HG03520 (cell line): ENCODE data around the gene HKDC1.
A peak's percentile ranks its signal among the peaks of the same experiment; 100 is the strongest.

ENCODE experiments used
- ATAC-seq: cut with Tn5 transposase; IDR thresholded peaks from one replicate; pipeline ENCODE4 v1.9.1; 2021; ENCODE audit warnings: mild to moderate bottlenecking, moderate library complexity; ENCODE audit not compliant: unreplicated experiment

Gene HKDC1

DNA sequence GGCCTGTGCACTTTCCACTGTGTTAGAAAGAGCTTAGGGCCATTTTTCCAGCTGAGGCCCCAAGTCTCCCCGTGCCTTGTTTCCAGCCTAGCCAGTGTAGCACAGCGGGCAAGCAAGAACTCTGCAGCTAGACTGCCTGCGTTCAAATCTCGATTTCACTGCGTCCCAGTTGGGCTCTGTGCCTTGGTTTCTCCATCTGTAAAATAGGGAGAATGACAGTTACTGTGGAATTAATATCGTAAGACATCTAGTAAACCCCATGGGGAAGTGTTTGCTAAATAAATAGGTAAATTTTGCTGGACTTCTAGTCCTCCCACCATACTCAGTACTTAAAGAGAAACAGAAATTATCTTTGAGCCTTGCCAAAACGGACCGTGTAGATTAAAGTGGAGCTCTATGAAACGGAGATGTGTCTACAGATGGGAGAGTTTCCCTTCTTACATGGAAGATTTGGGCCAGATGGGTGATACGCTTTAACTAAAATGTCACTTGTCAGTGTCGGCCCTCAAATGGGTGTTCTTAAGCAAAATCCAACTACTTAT lies 3.5 kb upstream of the HKDC1 start:
- ATAC-seq: no peak

DNA sequence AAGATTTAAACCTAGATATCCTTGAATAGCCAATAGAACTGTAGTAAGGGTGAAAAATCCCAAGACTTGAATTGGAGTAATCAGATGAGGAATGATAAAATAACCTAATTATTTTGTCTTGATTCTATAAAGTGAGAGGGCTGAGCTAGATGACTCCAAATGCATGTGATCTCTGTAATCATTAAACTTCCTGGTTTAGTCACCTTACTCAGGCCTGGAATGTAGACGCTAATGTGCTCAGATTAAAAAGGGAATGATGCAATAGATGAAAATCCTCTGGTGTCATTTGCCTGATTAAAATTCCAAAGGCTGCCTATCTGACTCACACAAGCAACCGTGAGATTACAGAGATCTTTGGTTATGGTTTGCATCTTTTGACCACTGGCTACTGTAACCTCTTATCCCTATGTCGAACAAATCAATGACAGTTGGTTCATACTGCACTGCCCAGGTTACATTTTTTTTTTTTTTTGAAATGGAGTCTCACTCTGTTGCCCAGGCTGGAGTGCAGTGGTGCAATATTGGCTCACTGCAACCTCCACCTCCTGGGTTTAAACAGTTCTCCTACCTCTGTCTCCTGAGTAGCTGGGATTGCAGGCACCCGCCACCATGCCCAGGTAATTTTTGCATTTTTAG lies 2.9 kb upstream of the HKDC1 start:
- ATAC-seq: no peak

DNA sequence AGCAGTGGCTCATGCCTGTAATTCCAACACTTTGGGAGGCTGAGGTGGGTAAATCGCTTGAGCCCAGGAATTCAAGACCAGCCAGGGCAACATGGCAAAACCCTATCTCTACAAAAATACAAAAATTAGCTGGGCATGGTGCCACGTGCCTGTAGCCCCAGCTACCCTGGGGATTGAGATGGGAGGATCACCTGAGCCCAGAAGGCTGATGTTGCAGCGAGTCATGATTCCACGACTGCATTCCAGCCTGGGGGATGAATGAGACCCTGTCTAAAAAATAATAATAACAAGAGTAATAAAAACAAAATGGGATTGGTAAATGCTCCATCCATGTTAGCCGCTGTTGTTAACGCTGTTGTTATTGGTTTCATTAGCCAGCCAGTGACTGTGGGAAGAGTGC lies 1.3 kb upstream of the HKDC1 start:
- ATAC-seq: no peak

DNA sequence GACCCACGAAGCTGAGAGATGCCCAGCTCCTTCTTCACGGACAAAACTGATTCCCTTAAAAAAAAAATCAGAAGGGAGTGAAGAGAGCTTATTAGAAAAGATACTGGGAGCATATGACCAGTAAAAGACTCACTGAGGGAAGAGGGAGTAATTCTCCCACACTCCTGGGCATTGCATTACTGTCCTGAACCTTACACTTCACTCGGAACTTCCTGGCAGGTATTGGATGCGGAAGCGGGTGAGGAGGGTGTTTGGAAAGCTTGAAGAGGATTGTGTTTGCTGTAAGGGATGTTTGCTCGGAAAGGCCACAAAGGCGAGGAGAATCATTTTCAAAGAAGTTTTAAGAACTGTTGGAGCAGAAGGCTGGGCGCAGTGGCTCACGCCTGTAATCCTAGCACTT lies 375 bp downstream of the HKDC1 start:
- ATAC-seq: no peak

DNA sequence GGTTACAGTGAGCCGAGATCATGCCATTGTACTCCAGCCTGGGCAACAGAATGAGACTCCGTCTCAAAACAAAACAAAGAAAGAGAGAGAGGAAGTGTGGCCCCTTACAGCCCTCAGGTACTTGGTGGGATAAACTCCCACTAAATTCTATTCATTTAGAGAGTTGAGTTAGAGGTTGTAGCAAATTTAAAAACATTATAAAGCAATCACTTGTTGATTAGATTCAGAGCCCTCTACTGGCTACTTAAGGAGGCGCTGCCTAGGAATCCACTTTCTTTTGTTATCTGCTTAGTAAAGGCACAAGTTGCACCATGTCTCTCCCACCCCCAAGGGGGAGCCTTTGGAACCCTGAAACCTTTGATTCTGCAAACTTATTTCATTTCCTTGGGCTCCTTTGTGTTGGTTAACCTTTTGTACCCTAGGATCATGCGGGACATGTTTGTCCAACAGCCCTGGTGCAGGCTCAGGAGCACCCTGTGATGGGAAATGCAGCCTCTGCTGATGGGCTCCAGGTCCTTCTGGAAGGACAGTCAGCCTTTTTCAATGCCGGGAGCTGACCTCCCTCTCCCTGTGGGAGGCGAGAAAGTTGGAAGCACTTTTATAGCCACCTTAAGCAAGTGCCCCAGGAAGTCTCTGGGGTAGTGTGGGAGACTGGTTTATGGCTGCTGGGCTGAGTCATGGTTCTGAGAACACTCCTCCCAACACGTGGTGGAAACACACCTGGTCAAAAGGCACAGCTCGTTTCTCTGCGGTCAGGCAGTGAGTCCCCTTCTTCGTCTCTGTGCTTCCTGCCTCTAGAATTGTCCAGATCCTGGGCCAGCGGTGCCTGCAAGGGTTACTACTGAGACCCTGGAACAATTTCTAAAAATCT lies 2.3 kb downstream of the HKDC1 start:
- ATAC-seq: peak; percentile 95

DNA sequence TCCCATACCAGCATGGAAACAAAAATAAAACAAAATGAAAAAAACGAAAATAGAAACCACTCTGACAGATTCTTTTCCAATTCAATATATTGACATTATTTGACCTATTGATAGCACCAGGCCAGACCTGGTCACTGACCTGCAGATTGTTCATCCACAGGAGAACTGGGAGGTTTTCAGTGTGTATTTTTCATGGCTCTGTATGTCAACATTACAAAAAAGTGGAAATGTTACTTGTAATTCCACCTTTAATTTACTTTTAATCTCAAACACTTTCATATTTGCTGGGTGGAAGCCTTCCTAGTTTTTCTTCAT lies 2.9 kb downstream of the HKDC1 start:
- peak; percentile 12 for ATAC-seq

DNA sequence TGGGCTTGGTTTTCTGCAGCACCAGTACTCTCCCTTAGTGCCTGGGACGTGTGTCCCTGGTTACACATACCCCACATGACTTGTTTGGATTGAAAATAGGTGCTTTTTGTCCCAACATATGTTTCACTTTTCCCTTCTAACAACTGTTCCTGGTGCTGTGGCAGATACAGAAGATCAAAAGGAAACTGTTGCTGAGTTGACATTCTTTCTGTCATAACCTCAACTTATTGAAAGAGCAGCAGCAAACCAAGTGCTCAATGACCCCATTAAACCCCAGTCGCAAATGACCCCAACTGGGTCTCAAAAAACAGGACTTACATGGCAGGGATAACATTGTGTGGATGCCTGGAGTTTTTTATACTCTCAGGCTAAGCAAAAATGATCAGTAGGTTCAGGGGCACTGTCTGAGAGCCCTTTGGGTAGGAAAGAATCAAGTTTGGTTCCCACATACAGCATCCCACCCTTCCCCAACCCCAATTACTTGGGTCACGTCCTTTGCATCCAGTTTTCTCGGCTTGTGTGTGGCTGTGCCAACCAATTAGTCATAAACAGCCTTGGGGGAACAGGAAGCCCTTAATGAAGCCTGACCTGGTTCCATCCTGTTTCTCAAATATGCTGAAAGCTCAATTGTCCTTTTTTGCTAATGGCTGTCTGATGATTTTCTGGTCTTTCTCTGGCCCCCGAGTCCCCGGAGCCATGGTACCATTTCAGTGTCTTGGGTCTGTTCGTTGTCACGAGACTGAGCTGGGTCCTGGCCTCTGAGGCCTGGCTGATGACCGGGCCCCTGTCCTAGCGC lies 4.9 kb downstream of the HKDC1 start:
- ATAC-seq: no peak

DNA sequence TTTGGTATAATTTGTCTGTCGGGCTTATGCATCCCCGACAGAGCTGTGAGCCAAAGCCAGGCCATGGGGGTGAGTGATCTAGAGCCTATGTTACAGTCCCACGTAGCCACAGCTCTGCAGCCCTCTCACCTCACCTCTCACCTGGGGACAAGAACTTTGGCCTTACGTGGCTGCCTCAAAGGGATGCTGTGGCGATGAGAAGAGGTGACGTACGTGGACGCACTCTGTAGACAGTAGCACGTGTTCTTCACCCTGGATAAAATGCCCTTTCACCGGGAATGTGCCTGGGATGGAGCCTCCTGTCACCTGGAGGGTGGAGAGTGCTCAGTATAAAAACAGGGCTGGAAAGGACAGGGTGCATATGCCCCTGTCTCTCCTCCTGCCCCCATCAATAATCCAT lies 5.5 kb downstream of the HKDC1 start:
- ATAC-seq: no peak

DNA sequence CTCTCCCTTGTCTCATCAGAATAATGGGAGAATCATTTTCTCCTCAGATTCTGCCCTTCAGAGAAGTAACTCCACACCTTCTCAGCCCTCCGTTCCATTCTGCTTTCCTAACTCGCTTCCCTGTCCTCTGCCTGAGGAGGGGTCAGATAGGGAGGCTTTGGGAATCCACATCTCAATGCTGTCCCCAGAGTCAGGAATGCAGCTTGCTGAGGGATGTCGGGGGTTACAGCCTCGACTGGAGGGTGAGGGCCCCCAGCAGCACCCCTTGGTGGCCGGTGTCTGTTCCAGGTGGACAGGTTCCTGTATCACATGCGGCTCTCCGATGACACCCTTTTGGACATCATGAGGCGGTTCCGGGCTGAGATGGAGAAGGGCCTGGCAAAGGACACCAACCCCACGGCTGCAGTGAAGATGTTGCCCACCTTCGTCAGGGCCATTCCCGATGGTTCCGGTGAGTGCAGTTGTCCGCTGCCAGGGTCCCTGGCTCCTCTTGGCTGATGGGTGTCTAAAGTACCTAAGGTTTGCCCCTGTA lies 6.9 kb downstream of the HKDC1 start:
- ATAC-seq: no peak

DNA sequence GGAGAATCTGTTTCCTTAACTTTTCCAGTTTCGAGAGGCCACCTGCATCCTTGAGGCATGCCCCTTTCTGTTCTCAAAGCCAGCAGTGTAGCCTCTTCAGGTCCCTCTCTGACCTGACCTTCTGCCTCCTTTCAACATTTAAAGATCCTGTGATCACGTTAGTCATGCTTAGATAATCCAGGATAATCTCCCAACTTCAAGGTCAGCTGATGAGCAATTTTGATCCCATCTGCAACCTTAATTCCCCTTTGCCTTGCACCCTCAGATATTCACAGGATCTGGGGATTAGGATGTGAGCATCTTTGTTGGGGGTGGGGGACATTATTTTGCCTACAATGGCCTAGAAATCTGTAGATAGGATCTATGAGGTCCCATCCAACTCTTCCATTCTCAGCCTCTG lies 8.0 kb downstream of the HKDC1 start:
- ATAC-seq: no peak

DNA sequence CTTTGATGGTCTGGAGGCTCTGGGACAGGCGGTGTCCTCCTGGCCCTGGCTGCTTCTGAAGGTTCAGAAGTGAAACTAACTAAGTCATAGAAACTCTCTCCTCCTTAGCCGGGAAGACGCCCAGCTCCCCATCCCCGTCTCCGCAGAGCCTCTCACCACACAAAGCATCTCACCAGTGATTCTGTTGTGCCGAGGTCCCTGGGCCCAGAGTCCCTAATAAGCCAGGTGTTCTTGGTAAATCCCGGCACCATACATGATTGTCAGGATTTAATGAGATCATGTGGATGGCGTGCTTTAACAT lies 9.4 kb downstream of the HKDC1 start:
- no peak for ATAC-seq

DNA sequence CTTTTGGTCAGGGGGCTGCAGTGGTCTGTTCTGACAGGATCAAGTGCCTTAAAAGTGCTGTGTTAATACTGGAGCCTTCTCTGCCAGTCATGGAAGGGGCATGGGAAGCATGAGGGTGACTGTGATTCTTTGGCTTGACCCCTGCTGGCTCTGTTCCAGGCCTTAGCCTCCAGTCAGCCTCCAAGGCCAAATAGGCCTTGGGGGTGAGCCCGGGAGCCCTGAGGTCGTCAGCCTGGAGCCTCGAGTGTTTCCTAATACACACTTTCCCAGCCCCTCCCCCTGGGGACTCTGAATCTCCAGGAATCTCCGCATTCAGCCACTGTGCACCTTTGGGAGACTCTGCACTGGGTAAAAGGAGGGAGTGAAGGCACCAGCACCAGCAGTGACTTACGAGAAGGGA lies 10.0 kb downstream of the HKDC1 start:
- no peak for ATAC-seq

DNA sequence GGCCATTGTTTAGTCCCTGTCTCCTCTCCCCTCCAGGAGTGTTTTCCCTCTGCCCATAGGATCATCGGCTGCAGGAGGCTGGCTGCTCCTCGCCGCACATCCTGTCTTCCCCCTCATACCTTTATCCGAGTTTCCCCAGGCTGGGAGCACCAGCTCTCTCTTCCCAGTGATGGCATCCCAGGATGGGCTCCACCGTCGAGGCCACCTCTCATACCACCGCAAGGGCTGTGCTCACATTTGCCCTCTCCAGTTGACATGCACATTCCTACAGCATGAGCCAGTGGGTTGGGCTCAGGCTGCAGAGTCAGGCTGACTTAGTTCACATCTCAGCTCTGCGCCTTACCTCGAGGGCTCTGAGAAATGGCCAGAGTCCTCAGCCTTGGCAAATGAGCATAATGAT lies 12.1 kb downstream of the HKDC1 start:
- ATAC-seq: no peak

DNA sequence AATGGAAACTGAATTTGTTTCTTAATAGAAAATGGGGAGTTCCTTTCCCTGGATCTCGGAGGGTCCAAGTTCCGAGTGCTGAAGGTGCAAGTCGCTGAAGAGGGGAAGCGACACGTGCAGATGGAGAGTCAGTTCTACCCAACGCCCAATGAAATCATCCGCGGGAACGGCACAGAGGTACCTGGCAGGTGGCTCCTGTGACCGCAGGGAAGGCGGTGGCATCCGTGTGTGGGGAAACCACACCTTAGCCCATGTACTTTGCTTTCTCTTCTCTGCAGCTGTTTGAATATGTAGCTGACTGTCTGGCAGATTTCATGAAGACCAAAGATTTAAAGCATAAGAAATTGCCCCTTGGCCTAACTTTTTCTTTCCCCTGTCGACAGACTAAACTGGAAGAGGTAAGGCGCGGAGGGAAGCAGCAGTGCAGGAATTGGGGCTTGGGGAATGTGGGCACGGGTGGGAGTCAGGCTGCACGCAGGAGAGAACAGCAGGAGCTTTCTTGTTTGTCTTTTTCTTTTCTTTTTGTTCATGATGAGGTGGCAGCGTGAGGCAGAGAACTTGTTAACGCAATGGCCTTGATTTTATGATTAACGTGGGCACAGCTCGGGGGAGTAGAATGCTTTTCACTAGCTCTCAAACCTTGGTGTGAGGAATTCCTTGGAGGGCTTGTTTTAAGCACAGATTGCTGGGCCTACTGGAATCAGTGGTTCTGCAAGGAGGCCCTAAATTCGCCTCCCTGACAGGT lies 12.8 kb downstream of the HKDC1 start:
- no peak for ATAC-seq

DNA sequence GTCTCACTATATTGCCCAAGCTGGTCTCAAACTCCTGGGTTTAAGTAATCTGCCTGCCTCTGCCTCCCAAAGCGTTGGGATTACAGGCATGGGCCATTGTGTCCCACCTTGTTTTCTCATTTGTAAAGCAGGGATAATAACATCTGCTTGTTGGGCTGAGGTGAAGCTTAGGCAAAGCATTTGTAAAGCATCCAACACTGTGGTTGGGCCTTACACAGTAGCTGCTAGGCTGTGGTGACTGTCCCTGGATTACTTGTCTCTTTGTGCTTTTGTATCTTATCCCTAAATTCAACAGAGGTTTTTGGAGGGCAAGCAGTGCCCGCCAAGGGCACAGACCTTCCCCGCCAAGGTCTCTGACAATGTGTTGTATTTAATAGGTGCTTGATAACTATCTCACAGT lies 14.3 kb downstream of the HKDC1 start:
- no peak for ATAC-seq

DNA sequence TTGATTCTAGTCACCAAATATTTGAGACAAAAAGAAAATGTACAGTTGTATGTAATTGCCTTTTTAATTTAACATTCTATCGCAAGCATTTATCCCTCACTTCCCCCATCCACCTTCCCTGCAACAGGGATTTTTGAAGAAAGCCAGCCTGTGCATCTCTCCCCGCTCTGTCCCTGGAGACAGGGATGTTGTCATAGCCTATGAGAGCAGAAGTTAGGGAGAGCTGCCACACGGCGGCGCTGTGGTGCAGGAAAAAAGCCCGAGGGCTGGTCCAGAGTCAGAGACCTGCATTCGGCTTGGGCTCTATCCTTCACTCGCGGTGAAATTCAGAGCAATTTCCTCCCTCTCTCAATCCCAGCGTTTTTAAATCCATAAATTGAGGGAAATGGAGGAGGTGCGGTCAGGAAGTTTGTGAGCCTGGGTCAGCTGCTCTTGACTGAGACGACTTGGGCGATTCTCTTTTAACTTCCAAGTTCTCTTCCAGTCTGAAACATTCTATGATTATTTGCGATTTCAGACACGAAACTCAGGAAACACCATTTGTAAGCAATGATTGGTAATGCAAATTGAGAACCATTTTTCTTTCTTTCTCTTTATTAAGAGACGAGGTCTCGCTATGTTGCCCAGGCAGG lies 17.5 kb downstream of the HKDC1 start:
- no peak for ATAC-seq

DNA sequence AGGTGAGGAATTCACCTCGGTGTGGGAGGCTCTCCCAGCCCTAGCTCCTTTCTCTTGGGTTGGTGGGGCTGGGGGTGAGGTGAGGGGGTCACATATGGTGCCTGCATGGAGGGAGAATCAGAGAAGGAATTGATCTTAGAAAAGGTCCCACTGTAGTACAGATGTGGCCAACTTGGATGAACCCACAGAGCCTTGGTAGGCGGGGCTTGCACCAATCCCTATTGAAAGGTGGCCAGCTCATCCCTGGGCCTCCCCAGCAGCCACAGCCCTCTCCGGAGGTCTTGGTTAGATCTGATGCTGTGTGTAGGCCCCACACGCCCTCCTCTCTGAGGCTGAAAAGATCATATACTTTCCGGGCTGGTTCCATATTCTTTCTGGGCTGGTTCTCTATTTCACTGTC lies 19.0 kb downstream of the HKDC1 start:
- no peak for ATAC-seq

DNA sequence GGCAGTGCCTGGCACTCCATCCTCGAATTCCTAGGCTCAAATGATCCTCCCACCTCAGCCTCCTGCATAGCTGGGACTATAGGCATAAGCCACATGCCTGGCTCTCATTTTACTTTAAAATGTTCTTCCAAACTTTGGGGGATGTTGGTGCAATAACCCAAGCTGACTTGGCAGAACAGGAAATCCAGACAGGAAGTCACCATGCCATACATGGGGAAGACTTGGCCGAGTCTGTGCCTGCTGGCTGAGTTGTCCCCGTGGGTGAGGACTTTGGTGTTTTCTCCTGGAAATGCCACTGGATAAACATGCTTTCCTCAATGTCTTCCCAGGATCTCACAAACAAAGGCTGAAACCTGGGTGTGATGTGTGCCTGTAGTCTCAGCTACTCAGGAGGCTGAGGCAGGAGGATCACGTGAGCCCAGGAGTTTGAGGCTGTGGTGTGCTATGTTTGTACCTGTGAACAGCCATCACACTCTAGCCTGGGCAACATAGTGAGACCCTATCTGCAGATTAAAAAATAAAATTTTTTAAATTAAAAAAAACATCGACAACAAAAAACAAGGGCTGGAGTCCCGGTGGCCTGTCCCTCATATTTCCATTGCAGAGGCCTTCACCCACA lies 19.8 kb downstream of the HKDC1 start:
- ATAC-seq: no peak

DNA sequence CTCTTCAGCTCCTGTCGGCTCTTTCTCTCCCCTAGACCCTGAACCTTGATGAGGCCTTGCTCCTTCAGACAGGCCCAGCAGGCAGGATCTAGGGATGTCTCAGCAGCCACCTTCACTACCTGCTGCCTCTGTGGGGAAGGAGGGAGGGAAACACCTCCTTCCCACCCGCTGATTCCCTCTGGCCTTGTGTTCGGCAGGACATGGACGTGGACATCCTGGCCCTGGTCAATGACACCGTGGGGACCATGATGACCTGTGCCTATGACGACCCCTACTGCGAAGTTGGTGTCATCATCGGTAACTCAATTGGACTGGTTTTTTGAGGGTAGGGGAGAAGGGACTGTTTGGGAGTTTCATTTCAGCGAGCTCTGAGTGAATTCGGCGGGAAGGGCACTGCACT lies 20.3 kb downstream of the HKDC1 start:
- ATAC-seq: no peak

DNA sequence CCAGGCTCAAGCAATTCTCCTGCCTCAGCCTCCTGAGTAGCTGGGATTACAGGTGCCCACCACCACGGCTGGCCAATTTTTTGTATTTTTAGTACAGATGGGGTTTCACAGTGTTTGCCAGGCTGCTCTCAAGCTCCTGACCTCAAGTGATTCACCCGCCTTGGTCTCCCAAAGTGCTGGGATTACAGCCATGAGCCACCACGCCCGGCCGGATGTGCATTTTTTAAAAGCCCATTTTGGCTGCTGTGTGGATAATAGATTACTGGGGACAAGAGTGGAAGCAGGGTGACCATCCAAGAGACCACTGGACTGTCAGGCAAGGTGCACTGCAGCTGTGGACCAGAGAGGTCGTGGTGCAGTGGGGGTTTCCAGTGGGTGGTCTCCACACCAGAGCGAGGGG lies 21.4 kb downstream of the HKDC1 start:
- ATAC-seq: no peak
